Dendritic cell treated with granulocyte-macrophage colony-stimulating factor and Interleukin-4, amounts not matched to agents 40 ng/mL and 50 ng/mL, for 4 days (primary cell): Measurements from ENCODE around the gene TYMS.

ENCODE experiments used
- H3K27ac Mint-ChIP-seq: one replicate; pipeline ENCODE4 v1.8.0; 2022; ENCODE audit warnings: mild to moderate bottlenecking, mixed read lengths
- H3K27me3 Mint-ChIP-seq: one replicate; pipeline ENCODE4 v1.8.0; 2022; ENCODE audit warnings: mild to moderate bottlenecking, mixed read lengths
- H3K36me3 Mint-ChIP-seq: one replicate; pipeline ENCODE4 v1.8.0; 2022; ENCODE audit warnings: low read depth, mixed read lengths
- H3K4me1 Mint-ChIP-seq: one replicate; pipeline ENCODE4 v1.8.0; 2022; ENCODE audit warnings: low read depth, mixed read lengths
- H3K4me3 Mint-ChIP-seq: one replicate; pipeline ENCODE4 v1.8.0; 2022; ENCODE audit warnings: mild to moderate bottlenecking, moderate library complexity, mixed read lengths
- H3K9me3 Mint-ChIP-seq: one replicate; pipeline ENCODE4 v1.8.0; 2022; ENCODE audit warnings: mixed read lengths
- intact Hi-C: fragments of 100-400 bp; cut with micrococcal nuclease; formaldehyde crosslinking; loops from one replicate; pipeline ENCODE4 v1.15.0; 2022

Gene TYMS

GRCh38 chr18:692824-693223, 35.4 kb downstream of the TYMS start:
- H3K9me3 Mint-ChIP-seq = no peaks in the 10 kb centered on the region
- no peak overlapping the region for H3K27ac Mint-ChIP-seq
- H3K36me3 Mint-ChIP-seq = peaks cover 77% of the 10 kb centered on the region
- H3K4me1 Mint-ChIP-seq = no peaks in the 10 kb centered on the region
- no peaks in the 10 kb centered on the region for H3K27me3 Mint-ChIP-seq
- intact Hi-C loops = no loop called here
- H3K4me3 Mint-ChIP-seq = no peak overlapping the region

DNA sequence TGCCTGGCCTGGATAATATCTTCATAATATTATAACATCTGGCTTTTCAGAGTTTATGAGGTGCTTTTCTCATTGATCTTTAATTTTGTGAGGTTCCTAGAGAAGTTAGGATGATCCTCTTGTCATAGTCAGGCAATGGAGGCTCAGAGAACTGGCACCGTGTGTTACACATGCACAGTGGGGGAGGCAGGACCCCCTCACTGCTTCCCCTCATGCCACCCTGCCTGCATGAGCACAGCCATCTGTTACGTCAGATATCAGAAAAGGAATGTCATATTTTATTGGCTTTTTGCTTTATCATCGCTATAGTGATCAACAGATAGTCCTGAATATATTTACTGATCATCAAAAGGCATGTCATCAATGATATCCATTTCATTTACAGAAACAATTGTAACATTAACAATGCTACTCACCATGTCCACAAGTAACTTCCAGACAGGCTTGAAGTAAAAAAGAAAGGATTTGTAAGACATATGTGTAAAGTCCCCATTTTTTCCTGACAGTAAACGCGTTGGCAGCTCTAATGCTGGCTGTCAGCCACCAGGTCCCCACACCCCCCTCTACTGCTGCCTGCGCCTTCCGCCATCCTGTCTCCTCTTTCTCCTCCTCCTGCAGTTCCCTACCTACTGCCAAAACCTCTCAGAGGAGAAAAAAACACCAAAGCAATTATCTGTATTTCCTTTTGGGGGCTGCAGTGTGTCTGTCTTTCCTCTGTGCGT, 36.2 kb downstream of the TYMS start:
- intact Hi-C loops = no loop called here

GRCh38 chr18:697012-697411, 39.6 kb downstream of the TYMS start:
- intact Hi-C loops = no loop called here
- Mint-ChIP-seq H3K4me1 (no peaks in the 10 kb centered on the region), H3K36me3 (peaks cover 56% of the 10 kb centered on the region), H3K27ac (no peak overlapping the region), H3K4me3 (no peak overlapping the region), H3K27me3 (no peaks in the 10 kb centered on the region), H3K9me3 (no peaks in the 10 kb centered on the region)

More for the DNA sequence above, 36.2 kb downstream of the TYMS start:
- H3K27ac Mint-ChIP-seq = no peak overlapping the region
- H3K36me3 Mint-ChIP-seq = peaks cover 80% of the 10 kb centered on the region
- H3K4me3 Mint-ChIP-seq = no peak overlapping the region
- H3K27me3 Mint-ChIP-seq = no peaks in the 10 kb centered on the region
- no peaks in the 10 kb centered on the region for H3K9me3 Mint-ChIP-seq
- H3K4me1 Mint-ChIP-seq = no peaks in the 10 kb centered on the region

DNA sequence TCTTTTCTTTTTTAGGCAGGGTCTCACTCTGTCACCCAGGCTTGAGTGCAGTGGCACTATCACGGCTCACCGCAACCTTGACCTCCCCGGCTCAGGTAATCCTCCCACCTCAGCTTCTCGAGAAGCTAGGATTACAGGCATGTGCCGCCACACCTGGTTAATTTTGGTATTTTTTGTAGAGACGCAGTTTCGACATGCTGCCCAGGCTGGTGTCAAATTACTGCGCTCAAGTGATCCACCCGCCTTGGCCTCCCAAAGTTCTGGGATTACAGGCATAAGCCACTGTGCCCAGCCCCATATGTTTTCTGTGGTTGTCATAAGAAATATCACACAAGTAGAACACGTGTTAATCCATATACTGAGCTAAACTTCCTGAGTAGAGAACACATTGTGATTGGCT, 40.3 kb downstream of the TYMS start:
- H3K36me3 Mint-ChIP-seq = peaks cover 50% of the 10 kb centered on the region
- no peaks in the 10 kb centered on the region for H3K27me3 Mint-ChIP-seq
- peaks cover 2% of the 10 kb centered on the region for H3K4me1 Mint-ChIP-seq
- intact Hi-C loops = no loop called here
- no peaks in the 10 kb centered on the region for H3K9me3 Mint-ChIP-seq
- H3K27ac Mint-ChIP-seq = no peak overlapping the region
- H3K4me3 Mint-ChIP-seq = no peak overlapping the region

GRCh38 chr18:703213-703967, 45.9 kb downstream of the TYMS start:
- H3K36me3 Mint-ChIP-seq = peaks cover 55% of the 10 kb centered on the region
- intact Hi-C loops = no loop called here
- no peaks in the 10 kb centered on the region for H3K27me3 Mint-ChIP-seq
- H3K27ac Mint-ChIP-seq = no peak overlapping the region
- no peaks in the 10 kb centered on the region for H3K9me3 Mint-ChIP-seq
- H3K4me3 Mint-ChIP-seq = no peak overlapping the region
- peaks cover 15% of the 10 kb centered on the region for H3K4me1 Mint-ChIP-seq

DNA sequence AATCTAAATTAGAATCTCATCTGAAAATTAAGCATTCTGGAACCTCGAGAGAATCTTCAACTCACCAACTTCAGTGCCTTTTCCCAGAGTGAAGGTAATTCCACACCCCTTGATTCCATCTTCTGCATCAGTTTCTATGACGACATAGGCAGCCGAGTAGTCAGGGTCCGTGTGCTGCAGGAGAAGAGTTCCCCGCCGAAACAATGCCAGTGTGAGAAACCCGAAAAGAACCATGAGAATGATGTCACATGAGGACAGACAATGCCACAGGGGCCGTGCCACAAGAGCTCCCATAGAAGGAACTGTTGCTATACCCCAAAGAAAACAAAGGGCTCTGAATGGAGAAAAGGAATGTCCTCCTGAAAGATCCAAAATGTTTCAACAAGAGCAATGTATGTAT, 49.0 kb downstream of the TYMS start:
- intact Hi-C loops = no loop called here
- Mint-ChIP-seq H3K9me3 (no peaks in the 10 kb centered on the region), H3K36me3 (peaks cover 58% of the 10 kb centered on the region), H3K27me3 (no peaks in the 10 kb centered on the region), H3K4me3 (no peak overlapping the region), H3K27ac (no peak overlapping the region), H3K4me1 (peaks cover 29% of the 10 kb centered on the region)

GRCh38 chr18:708096-708495, 50.6 kb downstream of the TYMS start:
- Mint-ChIP-seq H3K4me3 (no peak overlapping the region), H3K36me3 (peaks cover 53% of the 10 kb centered on the region), H3K27ac (no peak overlapping the region), H3K4me1 (peaks cover 27% of the 10 kb centered on the region), H3K9me3 (no peaks in the 10 kb centered on the region), H3K27me3 (peaks cover 5% of the 10 kb centered on the region)
- intact Hi-C loops = no loop called here

DNA sequence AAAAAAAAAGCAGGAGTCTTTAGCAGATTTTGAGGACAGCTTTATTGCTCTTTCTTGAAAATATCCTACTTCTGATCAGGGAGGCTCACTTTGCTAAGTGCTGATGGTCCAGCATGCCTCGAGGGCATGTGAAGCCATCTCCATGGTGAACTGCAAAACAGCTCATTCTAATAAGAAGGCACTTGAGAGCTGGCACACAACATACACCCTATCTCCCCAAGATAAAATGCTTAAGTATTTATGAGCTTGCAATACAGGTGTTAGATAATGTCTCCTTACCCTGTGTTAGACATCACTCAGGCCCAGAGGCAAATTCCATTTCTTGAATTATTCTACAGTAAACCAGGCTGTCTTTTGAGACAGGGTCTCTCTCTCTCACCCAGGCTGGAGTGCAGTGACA, 52.3 kb downstream of the TYMS start:
- Mint-ChIP-seq H3K9me3 (no peaks in the 10 kb centered on the region), H3K4me3 (no peak overlapping the region), H3K27me3 (peaks cover 14% of the 10 kb centered on the region), H3K27ac (no peak overlapping the region), H3K36me3 (peaks cover 36% of the 10 kb centered on the region), H3K4me1 (peaks cover 18% of the 10 kb centered on the region)
- intact Hi-C loops = loop anchor here (5.0 to 10.0 kb wide), 2 partner anchors 87 to 445 kb away; partner anchors contain the start of gene THOC1

DNA sequence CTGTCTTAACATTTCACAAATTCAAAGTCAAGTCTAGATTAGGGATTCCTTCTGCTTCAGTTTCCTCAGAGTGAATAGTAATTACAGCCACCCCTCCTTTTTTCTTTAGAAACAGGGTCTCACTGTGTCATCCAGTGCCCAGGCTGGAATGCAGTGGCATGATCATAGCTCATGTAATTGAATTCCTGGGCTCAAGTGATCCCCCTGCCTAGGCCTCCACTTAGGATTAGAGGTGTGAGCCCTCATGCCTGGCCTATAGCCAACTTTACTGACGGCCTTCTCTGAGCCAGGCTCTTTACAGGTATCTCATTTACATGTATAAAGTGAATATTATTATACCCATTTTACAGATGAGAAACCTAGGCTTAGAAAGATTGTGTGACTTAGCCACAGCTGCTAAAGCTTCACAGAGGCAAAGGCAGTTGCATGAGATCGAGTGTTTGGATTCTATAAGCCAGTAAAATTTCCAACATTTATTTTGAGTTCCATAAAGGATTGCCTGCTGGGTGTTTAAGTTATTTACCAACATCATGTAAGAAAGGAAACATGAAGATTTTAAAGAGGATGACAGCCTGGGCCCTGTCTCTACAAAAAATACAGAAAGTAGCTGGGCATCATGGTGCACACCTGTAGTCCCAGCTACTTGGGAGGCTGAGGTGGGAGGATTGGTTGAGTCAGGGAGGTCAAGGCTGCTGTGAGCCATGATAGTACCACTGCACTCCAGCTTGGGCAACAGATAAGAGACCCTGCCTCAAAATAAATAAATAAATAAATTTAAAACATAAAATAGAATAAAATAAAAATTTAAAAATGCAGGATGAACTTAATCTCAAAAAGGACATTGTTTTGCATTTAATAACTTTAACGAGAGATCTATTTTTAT, 53.2 kb downstream of the TYMS start:
- peaks cover 19% of the 10 kb centered on the region for H3K27me3 Mint-ChIP-seq
- no peaks in the 10 kb centered on the region for H3K9me3 Mint-ChIP-seq
- no peak overlapping the region for H3K4me3 Mint-ChIP-seq
- intact Hi-C loops = loop anchor here (5.0 to 10.0 kb wide), 2 partner anchors 88 to 446 kb away; partner anchors contain the start of gene THOC1
- H3K36me3 Mint-ChIP-seq = peaks cover 27% of the 10 kb centered on the region
- peaks cover 18% of the 10 kb centered on the region for H3K4me1 Mint-ChIP-seq
- H3K27ac Mint-ChIP-seq = peak overlapping the region; percentile 80

DNA sequence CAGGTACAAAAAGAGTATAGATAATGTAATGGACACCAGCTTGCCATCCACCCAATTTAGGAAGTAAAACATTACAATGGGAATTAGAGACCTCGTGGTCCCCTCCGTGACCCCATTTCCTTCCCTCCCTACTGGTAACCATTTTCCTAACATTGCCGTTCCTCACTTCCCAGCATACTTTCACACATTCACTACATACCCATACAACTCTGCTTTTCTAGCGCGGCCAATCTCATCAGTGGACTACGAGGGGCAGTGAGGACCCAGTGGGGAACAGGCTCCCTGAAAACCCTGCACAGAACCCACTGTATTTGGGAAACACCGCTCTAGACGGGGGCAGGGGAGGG, 53.8 kb downstream of the TYMS start:
- Mint-ChIP-seq H3K27ac (peak overlapping the region; percentile 80), H3K4me1 (peaks cover 18% of the 10 kb centered on the region), H3K36me3 (peaks cover 21% of the 10 kb centered on the region), H3K27me3 (peaks cover 21% of the 10 kb centered on the region), H3K4me3 (peak overlapping the region; percentile 73), H3K9me3 (no peaks in the 10 kb centered on the region)
- intact Hi-C loops = loop anchor here (5.0 to 10.0 kb wide), 2 partner anchors 89 to 446 kb away; partner anchors contain the start of gene THOC1

DNA sequence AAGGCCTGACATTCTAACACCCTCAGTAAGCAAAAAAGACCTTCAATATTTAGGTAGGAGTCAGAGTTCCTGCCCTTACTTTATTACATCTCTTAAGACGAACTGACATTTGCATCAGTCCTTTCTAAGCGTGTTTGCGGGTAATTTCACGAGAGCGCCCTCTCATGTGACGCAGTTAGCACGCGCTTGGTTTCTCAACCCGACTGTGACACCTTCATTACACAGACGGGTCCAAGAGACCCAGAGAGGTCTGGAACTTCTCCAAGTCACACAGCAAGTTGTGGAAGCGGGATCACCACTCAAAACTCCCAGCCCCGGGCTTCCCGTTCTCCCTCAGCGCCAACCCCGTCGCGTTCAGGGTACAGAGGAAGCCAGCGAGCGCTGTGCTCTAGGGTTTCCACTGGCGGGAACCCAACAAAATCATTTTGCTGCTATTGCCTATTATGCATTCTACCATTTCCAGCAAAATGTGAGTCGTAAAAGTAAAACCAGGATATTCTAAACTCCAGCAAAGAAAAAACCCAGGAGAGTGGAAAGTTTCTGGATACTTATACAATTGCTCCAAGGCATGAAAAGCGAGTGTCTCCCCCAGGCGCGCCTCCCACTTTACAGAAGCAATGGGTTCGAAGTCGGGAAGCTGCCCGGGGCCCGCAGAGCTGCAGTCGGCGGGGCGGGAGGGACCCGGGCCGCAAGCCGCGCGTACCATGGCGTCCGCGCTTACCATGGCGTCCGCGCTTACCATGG, 54.4 kb downstream of the TYMS start:
- Mint-ChIP-seq H3K4me3 (peak overlapping the region; percentile 73), H3K27ac (peak overlapping the region; percentile 80), H3K27me3 (peaks cover 26% of the 10 kb centered on the region), H3K4me1 (peaks cover 18% of the 10 kb centered on the region), H3K36me3 (peaks cover 17% of the 10 kb centered on the region), H3K9me3 (no peaks in the 10 kb centered on the region)
- intact Hi-C loops = loop anchor here (5.0 to 10.0 kb wide), 2 partner anchors 90 to 447 kb away; partner anchors contain the start of gene THOC1

- Mint-ChIP-seq H3K27ac (peak within 1 kb of the TSS; percentile 80), H3K4me3 (peak within 1 kb of the TSS; percentile 80), H3K36me3 (peaks cover 17% of the 10 kb centered on the region), H3K27me3 (peaks cover 28% of the 10 kb centered on the region), H3K9me3 (no peaks in the 10 kb centered on the region), H3K4me1 (peaks cover 18% of the 10 kb centered on the region)
- intact Hi-C loops = loop anchor here (5.0 to 10.0 kb wide), 2 partner anchors 90 to 448 kb away; partner anchors contain the start of gene THOC1
These were observed 55.1 kb downstream of the TYMS start, which contains the start of gene ENOSF1 for GRCh38 chr18:712401-713134. Gene ENOSF1, minus strand, starts transcription at chr18:712630. Its CDS starts 43 bp downstream, at chr18:712587.
